ENCODE data around the gene UBTD2. TPM values are rescaled to one million over a fixed set of nuclear protein-coding genes. Genes with fewer than 3 reads are reported as not detected.
"Not testable (repeated sequence)": the region's sequence is repeated elsewhere in the genome, so short reads cannot be mapped to it uniquely, and the experiment has no call there.

UBTD2 gene
- total and polyA plus RNA-seq, 9 of the 15 experiments (the other 6 are each of a cell fraction or from before 2014, with no cell fraction given) = 0.01 to 0.46 (median 0.15) TPM; not detected in 1

GRCh38 chr5:172326901-172327300 is 43.3 kb upstream of the UBTD2 start:
- POLR2A ChIA-PET; ATAC-seq; H3K9me1 ChIP-seq (ENCODE audit: control insufficient read depth, insufficient read depth, low read length); DNase-seq (ENCODE audit: extremely low read depth in 1 of 4, low spot score in 3 of 4); in situ Hi-C loops (cut with MboI); H2AFZ ChIP-seq (ENCODE audit: low read depth, low read length); CTCF ChIA-PET (ENCODE audit: low intra/inter-chr PET ratio); H3K36me3 ChIP-seq (ENCODE audit: control insufficient read depth, insufficient read depth, low read length); FAIRE-seq; H3K9me3 ChIP-seq (replicated peaks; ENCODE audit: control insufficient read depth, insufficient read depth, low read depth, low read length); H3K9ac ChIP-seq (ENCODE audit: insufficient read depth in 1 of 2, low read depth in 2 of 2, low read length in 2 of 2); H4K20me1 ChIP-seq (replicated peaks; ENCODE audit: control insufficient read depth, insufficient read depth, low read length); H3K4me3 ChIP-seq; intact Hi-C loops (cut with micrococcal nuclease); H3K27ac ChIP-seq (ENCODE audit: extremely low read depth, low read depth, low read length); H3K4me2 ChIP-seq (ENCODE audit: insufficient read depth, low read length); H3K79me2 ChIP-seq (ENCODE audit: control insufficient read depth, insufficient read depth, low read length); H3K4me1 ChIP-seq (replicated peaks in 1 of 2; ENCODE audit: control insufficient read depth in 2 of 2, insufficient read depth in 2 of 2, low read length in 2 of 2); BruUV-seq (replicated peaks): not testable (repeated sequence)
- TF ChIP-seq ZKSCAN1 (IDR thresholded peaks at IDR 0.05; ENCODE audit: low read depth, low read length) = 0 out of 2 replicates have a peak, but pooled peaks have one; percentile 16
- H3K27me3 ChIP-seq (ENCODE audit: control insufficient read depth in 2 of 2, insufficient read depth in 2 of 2, low read length in 2 of 2) = peaks cover 14 to 37% of the 10 kb centered on the region in 2 experiments; a peak in 4 of 5 replicates
- 4% methylated on average over 13 of the region's 13 CpGs for WGBS (ENCODE audit: insufficient coverage, low coverage, missing lambda C conversion rate)

GRCh38 chr5:172325452-172325851 is 41.9 kb upstream of the UBTD2 start:
- no peak for FAIRE-seq
- H3K9me1 ChIP-seq (ENCODE audit: control insufficient read depth, insufficient read depth, low read length) = no peaks in the 10 kb centered on the region
- ChIA-PET POLR2A (no interaction called here), CTCF (ENCODE audit: low intra/inter-chr PET ratio) (no interaction called here)
- peaks cover 9 to 27% of the 10 kb centered on the region in 2 experiments; a peak in 4 of 5 replicates for H3K27me3 ChIP-seq (ENCODE audit: control insufficient read depth in 2 of 2, insufficient read depth in 2 of 2, low read length in 2 of 2)
- WGBS (ENCODE audit: insufficient coverage, low coverage, missing lambda C conversion rate) = 12% methylated on average over 9 of the region's 9 CpGs
- H3K36me3 ChIP-seq (ENCODE audit: control insufficient read depth, insufficient read depth, low read length) = no peaks in the 10 kb centered on the region
- DNase-seq (ENCODE audit: extremely low read depth in 1 of 4, low spot score in 3 of 4) = no peak
- H3K79me2 ChIP-seq (ENCODE audit: control insufficient read depth, insufficient read depth, low read length) = no peaks in the 10 kb centered on the region
- H4K20me1 ChIP-seq (replicated peaks; ENCODE audit: control insufficient read depth, insufficient read depth, low read length) = no peaks in the 10 kb centered on the region
- no peak overlapping the region for H3K27ac ChIP-seq (ENCODE audit: extremely low read depth, low read depth, low read length)
- in situ Hi-C loops (cut with MboI) = no loop called here
- no TSS peak for BruUV-seq (replicated peaks)
- no peak overlapping the region for H3K9ac ChIP-seq (ENCODE audit: insufficient read depth in 1 of 2, low read depth in 2 of 2, low read length in 2 of 2)
- intact Hi-C loops (cut with micrococcal nuclease) = no loop called here
- H2AFZ ChIP-seq (ENCODE audit: low read depth, low read length) = no peak overlapping the region
- no peak overlapping the region for H3K4me2 ChIP-seq (ENCODE audit: insufficient read depth, low read length)
- H3K4me3 ChIP-seq = no peak overlapping the region
- no peak for ATAC-seq
- H3K9me3 ChIP-seq (replicated peaks; ENCODE audit: control insufficient read depth, insufficient read depth, low read depth, low read length) = no peaks in the 10 kb centered on the region
- no peaks in the 10 kb centered on the region for H3K4me1 ChIP-seq (replicated peaks in 1 of 2; ENCODE audit: control insufficient read depth in 2 of 2, insufficient read depth in 2 of 2, low read length in 2 of 2)
- TF ChIP-seq ATF7 (IDR thresholded peaks at IDR 0.05) = no peak
- TF ChIP-seq MTA3 (IDR thresholded peaks at IDR 0.05; ENCODE audit: borderline replicate concordance) = no peak
- TF ChIP-seq HINFP (tag; conservative IDR thresholded peaks at IDR 0.05; ENCODE audit: low read depth) = no peak
- TF ChIP-seq E2F5 (CRISPR knock-in tag; IDR thresholded peaks at IDR 0.05) = no peak
